HG03571 (cell line): ENCODE measurements around the gene KCNQ5.

ENCODE experiments used
- ATAC-seq: cut with Tn5 transposase; IDR thresholded peaks from one replicate; pipeline ENCODE4 v1.9.1; 2021; ENCODE audit not compliant: unreplicated experiment

The KCNQ5 gene

GRCh38 chr6:72639920-72640614, 18.2 kb downstream of the KCNQ5 start:
- no peak for ATAC-seq

- no peak for ATAC-seq
Measured at GRCh38 chr6:72640615-72640930, 18.7 kb downstream of the KCNQ5 start.

DNA sequence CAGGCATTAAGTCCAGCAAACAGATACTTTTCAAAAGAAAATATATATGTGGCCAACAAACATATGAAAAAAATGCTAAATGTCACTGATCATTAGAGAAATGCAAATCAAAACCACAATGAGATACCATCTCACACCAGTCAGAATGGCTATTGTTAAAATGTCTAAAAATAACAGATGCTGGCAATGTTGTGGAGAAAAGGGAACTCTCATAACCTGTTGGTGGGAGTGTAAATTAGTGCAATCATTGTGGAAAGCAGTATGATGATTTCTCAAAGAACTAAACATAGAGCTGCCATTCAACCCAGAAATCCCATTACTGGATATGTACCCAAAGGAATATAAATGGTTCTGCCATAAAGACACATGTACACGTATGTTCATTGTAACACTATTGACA, 20.6 kb downstream of the KCNQ5 start:
- ATAC-seq: no peak

GRCh38 chr6:72643214-72643613, 21.4 kb downstream of the KCNQ5 start:
- ATAC-seq: no peak

DNA sequence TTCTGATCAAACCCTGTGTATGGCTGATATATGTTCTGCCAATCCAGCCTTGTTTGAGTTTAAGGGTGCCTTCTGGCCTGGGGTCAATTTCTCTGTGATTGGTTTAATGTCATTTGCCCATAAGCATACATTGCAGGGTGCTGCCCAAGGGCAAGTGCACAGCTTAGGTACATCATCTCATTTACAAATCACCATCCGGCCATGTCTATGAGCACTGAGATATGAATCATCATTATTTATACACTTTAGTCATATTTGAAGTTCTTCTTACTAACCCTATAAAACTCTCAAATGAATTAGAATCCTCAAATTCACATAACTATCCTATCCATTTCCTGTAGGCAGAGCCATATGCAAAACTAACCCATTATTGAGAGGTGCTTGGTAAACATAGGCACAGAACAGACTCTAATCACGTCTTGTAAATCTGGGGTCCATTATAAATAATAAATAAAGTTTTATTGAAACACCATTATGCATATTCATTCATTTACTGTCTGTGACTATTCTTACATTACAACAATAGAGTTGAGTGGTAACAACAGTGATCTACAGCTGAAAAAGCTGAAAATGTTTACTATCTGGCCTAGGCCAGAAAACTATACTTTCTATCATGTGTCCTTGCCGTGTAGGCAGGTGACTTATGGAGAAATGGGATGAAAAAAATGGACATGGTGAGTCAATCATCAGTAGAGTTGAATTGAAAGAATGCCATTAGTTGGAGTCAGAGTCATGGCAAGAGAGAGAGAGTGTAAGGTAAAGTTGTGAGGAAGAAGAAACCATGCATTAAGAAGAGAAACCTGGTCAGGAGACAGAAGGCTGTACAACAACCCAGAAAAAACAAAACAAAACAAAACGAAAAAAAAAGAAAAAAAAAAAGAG, 25.0 kb downstream of the KCNQ5 start:
- ATAC-seq: no peak

DNA sequence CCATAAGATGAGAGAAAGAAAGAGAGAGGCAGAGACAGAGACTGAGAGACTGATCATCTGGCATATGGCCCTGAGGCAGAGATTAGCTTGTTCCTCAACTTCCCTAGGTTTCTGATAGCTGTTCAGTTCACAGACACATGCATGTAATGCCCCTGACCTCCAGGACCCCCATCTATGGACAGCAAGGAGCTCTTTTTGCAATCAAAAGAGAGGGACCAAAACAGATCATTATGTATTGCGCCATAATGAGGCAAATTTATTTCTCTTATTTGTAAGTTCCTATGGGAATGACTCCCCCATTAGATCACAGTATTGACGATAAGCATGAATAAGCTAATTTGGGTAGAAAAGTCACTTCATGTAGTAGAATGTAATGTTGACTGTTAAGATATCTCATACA, 25.6 kb downstream of the KCNQ5 start:
- ATAC-seq: no peak

DNA sequence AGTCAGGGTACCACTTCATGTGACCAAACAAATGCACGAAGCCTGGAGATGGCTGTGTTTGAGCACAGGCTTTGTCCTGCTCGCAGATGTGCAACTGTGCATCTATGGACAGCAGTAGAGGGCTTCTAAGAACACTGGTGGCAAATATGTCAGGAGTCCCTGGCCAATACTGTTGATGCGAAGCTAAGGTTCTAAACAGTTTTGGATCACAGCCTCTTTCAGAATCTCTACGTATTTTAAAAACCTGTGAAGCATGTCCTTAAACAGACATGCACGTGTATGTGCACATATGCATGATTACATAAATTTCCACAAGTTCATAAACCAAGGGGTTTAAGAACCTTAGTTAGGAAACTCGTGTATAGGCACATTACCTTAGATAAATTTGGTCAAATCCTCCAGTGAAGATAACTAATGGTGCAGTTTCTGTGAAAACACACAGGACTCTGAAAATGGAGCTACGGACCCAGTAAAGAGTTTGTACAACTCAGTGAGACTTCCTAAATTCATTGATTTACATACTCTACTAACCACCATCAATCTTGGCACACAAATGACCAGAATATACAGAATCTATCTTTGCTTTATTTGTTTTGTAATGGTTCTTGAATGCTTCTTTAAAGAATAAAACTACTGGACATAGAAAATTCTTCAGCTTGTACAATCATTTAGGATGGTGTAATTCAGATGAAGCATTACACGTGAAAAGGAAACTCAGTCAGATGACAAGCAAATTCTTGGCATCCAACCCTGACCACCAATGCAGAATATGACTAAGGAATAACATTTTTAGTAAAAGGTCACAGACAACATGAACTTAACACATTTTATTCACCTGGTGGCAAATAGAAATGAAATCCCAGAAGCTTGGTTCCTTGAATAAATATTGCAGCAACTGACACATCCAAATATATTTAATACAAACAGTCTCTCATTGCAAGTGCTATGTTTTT, 27.4 kb downstream of the KCNQ5 start:
- ATAC-seq: peak; percentile 47

DNA sequence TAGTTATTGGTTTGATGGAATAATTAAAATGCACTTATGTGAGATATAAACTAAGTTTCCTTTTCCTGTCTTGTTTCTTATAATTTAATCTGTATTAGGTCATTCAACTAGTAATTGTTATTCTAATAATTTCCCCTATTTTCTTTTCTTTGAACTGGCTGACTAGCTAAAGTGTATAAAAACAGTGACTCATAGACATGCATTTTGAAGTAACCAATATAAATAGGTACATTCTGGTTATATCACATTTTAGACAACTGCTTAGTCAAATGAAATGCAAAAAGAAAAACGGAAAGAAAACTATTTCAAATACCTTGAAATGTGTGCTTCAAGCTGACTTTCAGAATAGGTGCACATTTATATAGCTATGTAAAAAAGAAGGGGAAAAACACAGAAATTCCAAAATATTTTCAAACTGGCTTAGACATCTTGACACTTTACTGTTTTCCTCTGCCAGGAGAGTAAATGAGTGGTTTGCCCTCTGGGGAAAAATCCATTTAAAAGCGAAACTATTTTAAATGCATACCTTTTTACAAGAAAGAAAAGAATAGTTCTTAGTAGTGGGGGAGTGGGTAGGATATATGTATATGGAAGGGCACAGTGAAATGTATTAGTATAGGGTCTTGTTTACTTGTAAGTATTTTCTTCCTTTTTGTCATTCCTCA, 28.3 kb downstream of the KCNQ5 start:
- no peak for ATAC-seq

- no peak for ATAC-seq
Measured at GRCh38 chr6:72651174-72651573, 29.3 kb downstream of the KCNQ5 start.

- no peak for ATAC-seq
Measured at GRCh38 chr6:72651967-72652956, 30.4 kb downstream of the KCNQ5 start.

GRCh38 chr6:72653026-72653425, 31.2 kb downstream of the KCNQ5 start:
- ATAC-seq: no peak

DNA sequence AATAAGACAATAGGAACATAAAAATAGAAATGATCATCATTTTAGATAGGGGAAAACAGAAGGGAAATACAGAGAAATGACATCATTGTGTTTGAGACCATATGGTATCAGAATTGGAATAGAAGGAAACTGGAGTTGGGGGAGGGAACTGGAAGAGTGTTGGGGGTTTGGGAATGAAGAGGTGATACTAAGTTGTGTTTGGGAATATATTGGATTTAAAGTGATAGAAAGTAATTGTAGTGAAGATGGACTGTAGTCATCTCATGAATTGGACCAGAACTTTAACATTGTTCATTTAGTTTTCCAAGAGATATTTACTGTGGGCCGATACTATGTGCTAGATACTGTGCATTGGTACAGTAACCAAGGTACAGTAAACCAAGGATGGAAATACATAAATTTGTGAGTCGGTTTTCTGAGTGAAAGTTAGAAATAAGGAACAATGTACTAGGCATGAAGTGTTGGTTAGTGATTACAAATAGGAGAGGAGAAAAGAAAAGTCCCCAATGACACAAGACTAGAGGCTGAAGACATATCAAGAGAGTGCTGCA, 32.3 kb downstream of the KCNQ5 start:
- ATAC-seq: peak; percentile 68

- no peak for ATAC-seq
Measured at GRCh38 chr6:72657407-72658197, 35.7 kb downstream of the KCNQ5 start.

DNA sequence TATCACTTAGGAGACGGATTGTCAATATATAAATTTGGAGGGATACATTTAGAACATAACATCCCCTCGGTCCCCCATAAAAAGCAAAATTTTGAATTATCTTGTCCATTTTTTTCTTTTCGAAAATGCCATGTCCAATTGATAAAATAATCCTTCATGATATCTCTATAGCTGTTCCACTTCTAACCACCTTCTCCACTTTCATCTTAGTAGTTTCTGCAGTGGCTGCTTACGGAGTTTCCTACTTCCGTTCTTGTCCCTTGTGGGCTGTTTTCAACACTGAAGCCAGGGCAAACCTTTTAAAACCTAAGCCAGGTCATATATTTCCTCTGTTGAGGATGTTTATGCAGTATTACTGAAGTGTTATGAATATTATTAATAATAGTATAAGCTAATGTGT, 37.9 kb downstream of the KCNQ5 start:
- ATAC-seq: no peak

DNA sequence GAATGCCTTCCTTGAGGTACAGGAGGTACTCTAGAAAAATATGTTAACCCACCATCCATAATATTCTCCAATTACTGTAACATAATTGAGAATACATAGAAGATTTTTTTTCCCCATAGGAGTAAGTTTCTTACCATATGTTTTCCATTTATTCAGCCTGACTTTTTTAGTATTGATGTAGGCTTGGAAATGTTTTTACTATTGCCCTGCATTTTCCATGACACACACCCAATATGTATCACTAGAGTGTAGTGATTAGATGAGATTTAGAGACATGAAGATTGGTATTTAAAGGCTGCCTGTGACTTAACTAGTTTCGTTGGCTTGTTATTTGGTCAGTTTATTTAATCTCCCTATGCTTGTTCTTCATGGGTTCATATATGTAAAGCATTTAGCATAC, 39.5 kb downstream of the KCNQ5 start:
- no peak for ATAC-seq

- no peak for ATAC-seq
Measured at GRCh38 chr6:72665599-72665998, 43.7 kb downstream of the KCNQ5 start.

DNA sequence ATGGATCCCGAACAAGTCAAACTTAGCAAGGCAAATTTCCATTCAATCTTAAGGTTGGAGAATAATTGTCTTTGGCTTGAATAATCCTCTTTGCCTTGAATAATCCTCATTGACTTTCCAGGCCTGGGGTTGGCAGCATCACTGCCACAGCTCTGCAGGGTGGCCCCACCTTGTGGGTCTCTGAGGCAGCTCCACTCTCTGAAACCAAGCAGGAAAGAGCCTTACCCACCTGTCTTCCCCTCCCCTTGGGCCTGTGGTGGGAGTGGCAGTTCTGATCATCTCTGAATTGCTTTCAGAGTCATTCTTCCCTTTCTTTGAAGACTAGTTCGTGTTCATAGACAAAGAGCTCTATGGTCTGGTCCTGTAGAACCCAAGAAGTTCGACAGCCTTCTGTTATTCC, 47.5 kb downstream of the KCNQ5 start:
- ATAC-seq: no peak

GRCh38 chr6:72672906-72673305, 51.0 kb downstream of the KCNQ5 start:
- ATAC-seq: no peak

DNA sequence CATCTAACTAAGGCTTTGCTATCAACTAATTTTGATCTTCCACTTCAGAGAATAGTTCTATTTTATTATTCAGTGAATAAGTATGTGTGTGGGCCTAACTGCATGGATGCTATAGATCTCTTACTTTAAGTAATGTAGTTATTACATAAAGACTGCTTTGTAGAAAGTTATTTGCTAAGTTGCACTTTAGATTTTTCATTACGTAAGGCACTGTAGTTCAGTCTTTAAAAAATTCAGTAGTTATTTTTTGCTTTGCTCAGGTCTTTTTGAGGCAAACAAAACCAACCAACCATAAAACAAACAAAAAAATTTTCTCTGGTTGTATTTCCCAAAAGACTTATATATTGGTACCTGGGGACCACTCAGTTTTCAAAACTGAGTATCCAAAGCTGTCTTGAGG, 53.0 kb downstream of the KCNQ5 start:
- ATAC-seq: no peak
